Breast epithelium (tissue), 4 donors: ENCODE data around the gene SCN2B. TPM values are rescaled to one million over a fixed set of nuclear protein-coding genes. Genes with fewer than 3 reads are reported as not detected.

ENCODE experiments used
- DNase-seq, 2 donors: peaks; one replicate each; pipeline ENCODE4 v3.0.0-alpha.2; 2019; ENCODE audit warnings: low spot score in 2 of 2
- H3K27ac ChIP-seq, 2 donors: fragments of 200-600 bp; sonication (generic) in 1 of 2; one replicate each; pipeline ENCODE4 v1.5.1; 2016 to 2019; ENCODE audit warnings: mild to moderate bottlenecking in 1 of 2
- H3K27me3 ChIP-seq, 2 donors: fragments of 200-600 bp; sonication (generic) in 1 of 2; one replicate each; pipeline versions ENCODE4 v1.5.1 to v1.6.0; 2017 to 2019; ENCODE audit warnings: control low read depth in 1 of 2, mild to moderate bottlenecking in 1 of 2
- H3K36me3 ChIP-seq: fragments of 200-600 bp; one replicate; pipeline ENCODE4 v1.5.1; 2019
- H3K4me1 ChIP-seq, 2 donors: fragments of 200-600 bp; sonication (generic); one replicate each; pipeline ENCODE4 v1.5.1; 2016 to 2019; ENCODE audit warnings: control low read depth in 1 of 2
- H3K4me3 ChIP-seq, 3 donors: fragments of 200-600 bp; sonication (generic); 1 replicate in 2 of 3; 2 replicates in 1 of 3; pipeline ENCODE4 v1.5.1; 2016 to 2019; ENCODE audit warnings: mild to moderate bottlenecking in 3 of 3, moderate library complexity in 2 of 3
- H3K9me3 ChIP-seq, 2 donors: fragments of 200-600 bp; sonication (generic) in 1 of 2; one replicate each; pipeline ENCODE4 v1.5.1; 2016 to 2019; ENCODE audit warnings: control low read depth in 1 of 2
- POLR2A ChIP-seq: fragments of 450-650 bp; IDR thresholded peaks from one replicate; pipeline ENCODE4 v1.6.1; 2016; ENCODE audit warnings: antibody characterized with exemption, mild to moderate bottlenecking, moderate library complexity
- POLR2AphosphoS5 ChIP-seq, 3 donors: sonication (generic); formaldehyde crosslinking; IDR thresholded peaks; one replicate each; pipeline ENCODE4 v1.6.1; 2017; ENCODE audit warnings: antibody characterized with exemption in 3 of 3
- intact Hi-C: fragments of 100-400 bp; cut with DNase I; formaldehyde crosslinking; loops from one replicate; pipeline ENCODE4 v1.15.1; 2023; ENCODE audit warnings: low total_unique reads
- total RNA-seq, 3 donors: library from RNA; depleted of rRNA; stranded (reverse); fragments of >200 nt; gene quantifications; one replicate each; pipeline ENCODE4 v1.1.0, GENCODE V29; 2016
- TF ChIP-seq, protein P1 (sequence below), 3 donors: fragments of 450-650 bp; IDR thresholded peaks; one replicate each; pipeline ENCODE4 v1.5.1; 2016 to 2017; ENCODE audit warnings: antibody characterized with exemption in 3 of 3, mild to moderate bottlenecking in 3 of 3, moderate library complexity in 3 of 3

Gene SCN2B
- total RNA-seq, 3 donors from 2014 or later, result under 0.01 to 0.88 (median 0.16) TPM

DNA sequence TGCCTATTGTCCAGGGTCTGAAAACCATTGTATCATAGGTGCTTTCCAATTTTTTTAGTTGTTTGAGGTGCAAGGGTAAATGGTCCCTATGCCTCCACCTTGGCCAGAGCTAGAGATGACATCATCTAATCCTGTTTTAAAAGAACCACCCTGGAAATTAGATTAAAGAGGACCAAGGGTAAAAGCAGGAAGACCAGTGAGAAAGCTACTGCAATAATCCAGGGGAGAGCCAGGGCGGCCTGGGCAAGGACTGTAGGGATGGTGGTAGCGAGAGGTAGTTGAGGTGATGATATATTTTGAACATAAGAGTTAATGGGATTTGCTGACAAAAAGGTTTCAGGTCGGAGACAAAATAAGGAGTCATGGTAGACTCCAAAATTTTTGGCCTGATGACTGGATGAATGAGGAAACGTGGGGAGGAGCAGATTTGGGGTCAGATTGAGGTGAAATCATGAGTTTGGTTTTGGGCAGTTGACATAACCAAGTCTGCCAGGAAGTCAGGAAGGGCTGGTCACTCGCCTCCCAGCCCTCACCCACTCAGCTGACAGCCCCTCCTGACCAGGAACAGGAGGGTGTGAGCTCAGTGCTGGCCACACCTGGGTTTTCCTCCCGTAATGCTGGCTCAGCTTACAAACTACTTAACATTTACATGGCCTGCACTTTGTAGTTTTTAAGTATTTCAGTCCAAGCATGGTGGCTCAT, 46.8 kb downstream of the SCN2B start:
- Histone ChIP-seq H3K27ac (no peak overlapping the region), H3K9me3 (no peaks in the 10 kb centered on the region), H3K4me1 (no peaks in the 10 kb centered on the region), H3K4me3 (no peak overlapping the region), H3K27me3 (no peaks in the 10 kb centered on the region), H3K36me3 (no peaks in the 10 kb centered on the region)
- DNase-seq, result no peak
- TF ChIP-seq POLR2AphosphoS5 (IDR thresholded peaks at IDR 0.05) (no peak), POLR2A (no peak)
- TF ChIP-seq, protein P1, sequence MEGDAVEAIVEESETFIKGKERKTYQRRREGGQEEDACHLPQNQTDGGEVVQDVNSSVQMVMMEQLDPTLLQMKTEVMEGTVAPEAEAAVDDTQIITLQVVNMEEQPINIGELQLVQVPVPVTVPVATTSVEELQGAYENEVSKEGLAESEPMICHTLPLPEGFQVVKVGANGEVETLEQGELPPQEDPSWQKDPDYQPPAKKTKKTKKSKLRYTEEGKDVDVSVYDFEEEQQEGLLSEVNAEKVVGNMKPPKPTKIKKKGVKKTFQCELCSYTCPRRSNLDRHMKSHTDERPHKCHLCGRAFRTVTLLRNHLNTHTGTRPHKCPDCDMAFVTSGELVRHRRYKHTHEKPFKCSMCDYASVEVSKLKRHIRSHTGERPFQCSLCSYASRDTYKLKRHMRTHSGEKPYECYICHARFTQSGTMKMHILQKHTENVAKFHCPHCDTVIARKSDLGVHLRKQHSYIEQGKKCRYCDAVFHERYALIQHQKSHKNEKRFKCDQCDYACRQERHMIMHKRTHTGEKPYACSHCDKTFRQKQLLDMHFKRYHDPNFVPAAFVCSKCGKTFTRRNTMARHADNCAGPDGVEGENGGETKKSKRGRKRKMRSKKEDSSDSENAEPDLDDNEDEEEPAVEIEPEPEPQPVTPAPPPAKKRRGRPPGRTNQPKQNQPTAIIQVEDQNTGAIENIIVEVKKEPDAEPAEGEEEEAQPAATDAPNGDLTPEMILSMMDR (IDR thresholded peaks at IDR 0.05), result no peak
- intact Hi-C loops, result no loop called here

GRCh38 chr11:118128721-118129470, 47.5 kb downstream of the SCN2B start:
- no peaks in the 10 kb centered on the region for H3K36me3 ChIP-seq
- H3K27me3 ChIP-seq, result no peaks in the 10 kb centered on the region
- no peak overlapping the region for H3K4me3 ChIP-seq
- no peak overlapping the region for H3K27ac ChIP-seq
- TF ChIP-seq, protein P1 (IDR thresholded peaks at IDR 0.05), result no peak
- no peak for TF ChIP-seq POLR2A
- TF ChIP-seq POLR2AphosphoS5 (IDR thresholded peaks at IDR 0.05), result no peak
- intact Hi-C loops, result no loop called here
- no peaks in the 10 kb centered on the region for H3K9me3 ChIP-seq
- DNase-seq, result no peak
- H3K4me1 ChIP-seq, result no peaks in the 10 kb centered on the region

DNA sequence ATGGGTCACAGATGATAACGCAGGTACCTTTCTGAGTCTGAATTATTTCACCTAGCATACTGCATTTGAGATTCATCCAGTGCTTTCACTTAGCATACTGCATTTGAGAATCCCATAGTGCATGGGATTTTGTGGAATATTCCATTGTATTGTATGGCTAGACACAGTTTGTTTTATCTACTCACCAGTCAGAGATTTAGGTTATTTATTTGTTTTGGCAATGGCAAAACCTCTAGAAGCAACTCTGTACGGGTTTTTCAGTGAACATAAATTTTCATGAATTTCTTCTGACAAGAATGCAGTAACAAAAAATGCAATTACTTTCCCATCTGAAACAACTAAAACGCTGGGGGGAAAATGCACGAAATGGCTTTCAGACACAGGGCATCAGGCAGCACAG, 48.1 kb downstream of the SCN2B start:
- intact Hi-C loops, result no loop called here
- no peaks in the 10 kb centered on the region for H3K9me3 ChIP-seq
- DNase-seq, result no peak

GRCh38 chr11:118126082-118126838, 50.2 kb downstream of the SCN2B start:
- no peak overlapping the region for H3K4me3 ChIP-seq
- H3K9me3 ChIP-seq, result no peaks in the 10 kb centered on the region
- intact Hi-C loops, result no loop called here
- TF ChIP-seq POLR2AphosphoS5 (IDR thresholded peaks at IDR 0.05) (no peak), POLR2A (no peak)
- TF ChIP-seq, protein P1 (IDR thresholded peaks at IDR 0.05), result no peak
- H3K27me3 ChIP-seq, result no peaks in the 10 kb centered on the region
- no peak overlapping the region for H3K27ac ChIP-seq
- DNase-seq, result no peak
- no peaks in the 10 kb centered on the region for H3K36me3 ChIP-seq
- H3K4me1 ChIP-seq, result no peaks in the 10 kb centered on the region

More for the DNA sequence above, 48.1 kb downstream of the SCN2B start:
- TF ChIP-seq, protein P1 (IDR thresholded peaks at IDR 0.05), result no peak
- no peak for TF ChIP-seq POLR2AphosphoS5 (IDR thresholded peaks at IDR 0.05)
- no peak for TF ChIP-seq POLR2A
- no peak overlapping the region for H3K27ac ChIP-seq
- H3K4me1 ChIP-seq, result no peaks in the 10 kb centered on the region
- no peak overlapping the region for H3K4me3 ChIP-seq
- no peaks in the 10 kb centered on the region for H3K27me3 ChIP-seq
- H3K36me3 ChIP-seq, result no peaks in the 10 kb centered on the region
